Skin of body (tissue), 2 donors: ENCODE measurements around the gene FBXO2. TPM values are rescaled to one million over a fixed set of nuclear protein-coding genes. Genes with fewer than 3 reads are reported as not detected.
"Not testable (repeated sequence)": the region's sequence is repeated elsewhere in the genome, so short reads cannot be mapped to it uniquely, and the experiment has no call there.

Source experiments
- DNase-seq: peaks from one replicate; lab custom pipeline; 2025; lab: John Stamatoyannopoulos, UW
- total RNA-seq: library from RNA; depleted of rRNA; stranded (reverse); fragments of >200 nt; gene quantifications from one replicate; pipeline ENCODE4 v1.2.3, GENCODE V29; 2014

Gene FBXO2
- total RNA-seq, 1 donor from 2014 or later: 0.99 TPM

GRCh38 chr1:11629184-11630016, 24.8 kb downstream of the FBXO2 start:
- DNase-seq: peak; percentile 55

- DNase-seq: no peak
Measured at GRCh38 chr1:11628767-11629166, 25.5 kb downstream of the FBXO2 start.

- no peak for DNase-seq
Measured at GRCh38 chr1:11626551-11626950, 27.7 kb downstream of the FBXO2 start.

GRCh38 chr1:11623702-11624101, 30.5 kb downstream of the FBXO2 start:
- no peak for DNase-seq

GRCh38 chr1:11622398-11622797, 31.8 kb downstream of the FBXO2 start:
- no peak for DNase-seq

- DNase-seq: no peak
Measured at GRCh38 chr1:11620924-11621323, 33.3 kb downstream of the FBXO2 start.

- no peak for DNase-seq
Measured at GRCh38 chr1:11620405-11620804, 33.8 kb downstream of the FBXO2 start.

- DNase-seq: no peak
Measured at GRCh38 chr1:11617741-11618140, 36.5 kb downstream of the FBXO2 start.

GRCh38 chr1:11617314-11617713, 36.9 kb downstream of the FBXO2 start:
- DNase-seq: no peak

- DNase-seq: no peak
Measured at GRCh38 chr1:11616766-11617165, 37.5 kb downstream of the FBXO2 start.

GRCh38 chr1:11615090-11615489, 39.1 kb downstream of the FBXO2 start:
- no peak for DNase-seq

GRCh38 chr1:11613347-11613746, 40.9 kb downstream of the FBXO2 start:
- no peak for DNase-seq

GRCh38 chr1:11611638-11612327, 42.4 kb downstream of the FBXO2 start:
- DNase-seq: no peak

- no peak for DNase-seq
Measured at GRCh38 chr1:11610629-11611180, 43.5 kb downstream of the FBXO2 start.

GRCh38 chr1:11609378-11609777, 44.9 kb downstream of the FBXO2 start:
- DNase-seq: not testable (repeated sequence)

GRCh38 chr1:11608596-11609130, 45.6 kb downstream of the FBXO2 start:
- not testable (repeated sequence) for DNase-seq

GRCh38 chr1:11606775-11607174, 47.5 kb downstream of the FBXO2 start:
- DNase-seq: no peak

- DNase-seq: no peak
Measured at GRCh38 chr1:11602981-11603380, 51.2 kb downstream of the FBXO2 start.

GRCh38 chr1:11602424-11602823, 51.8 kb downstream of the FBXO2 start:
- no peak for DNase-seq

- DNase-seq: no peak
Measured at GRCh38 chr1:11600836-11601235, 53.4 kb downstream of the FBXO2 start.

GRCh38 chr1:11599891-11600576, 54.2 kb downstream of the FBXO2 start:
- DNase-seq: no peak

GRCh38 chr1:11598461-11598860, 55.8 kb downstream of the FBXO2 start:
- DNase-seq: no peak
